Mesendoderm (in vitro differentiated cells): ENCODE data around the gene CASP10.

Experiments used
- DNase-seq: peaks from one replicate; pipeline ENCODE4 v3.0.0; 2013
- H2AK5ac ChIP-seq: 2 replicates; pipeline ENCODE4 v1.6.1; 2013; ENCODE audit warnings: low read length, inconsistent platforms
- H2BK120ac ChIP-seq: 2 replicates; pipeline ENCODE4 v1.6.1; 2013; ENCODE audit warnings: low read depth, mild to moderate bottlenecking, low read length, moderate library complexity, mixed read lengths
- H2BK15ac ChIP-seq: replicated peaks from 2 replicates; pipeline ENCODE4 v1.6.1; 2013; ENCODE audit warnings: low read depth, mild to moderate bottlenecking, moderate library complexity
- H2BK5ac ChIP-seq: 2 replicates; pipeline ENCODE4 v1.6.1; 2013; ENCODE audit warnings: low read length, inconsistent platforms
- H3K18ac ChIP-seq: 2 replicates; pipeline ENCODE4 v1.6.1; 2013; ENCODE audit warnings: mild to moderate bottlenecking, low read length, mixed read lengths
- H3K23ac ChIP-seq: one replicate; pipeline ENCODE4 v1.6.1; 2013; ENCODE audit warnings: low read length
- H3K27ac ChIP-seq: 2 replicates; pipeline ENCODE4 v1.5.1; 2013; ENCODE audit warnings: low read depth, mild to moderate bottlenecking, inconsistent platforms, low read length, moderate library complexity
- H3K27me3 ChIP-seq: 2 replicates; pipeline ENCODE4 v1.6.1; 2013; ENCODE audit warnings: low read length, control low read depth, mild to moderate bottlenecking, inconsistent platforms; ENCODE audit not compliant: insufficient read depth, poor library complexity
- H3K36me3 ChIP-seq: 2 replicates; pipeline ENCODE4 v1.6.1; 2013; ENCODE audit warnings: low read length, inconsistent platforms; ENCODE audit not compliant: control insufficient read depth, insufficient read depth
- H3K4ac ChIP-seq: one replicate; pipeline ENCODE4 v1.6.1; 2013; ENCODE audit warnings: low read depth, mild to moderate bottlenecking, low read length, moderate library complexity
- H3K4me1 ChIP-seq: 2 replicates; pipeline ENCODE4 v1.6.1; 2013; ENCODE audit warnings: low read depth, low read length, inconsistent platforms; ENCODE audit not compliant: control insufficient read depth
- H3K4me2 ChIP-seq: 2 replicates; pipeline ENCODE4 v1.6.1; 2013; ENCODE audit warnings: low read length
- H3K4me3 ChIP-seq: 2 replicates; pipeline ENCODE4 v1.5.1; 2013; ENCODE audit warnings: mild to moderate bottlenecking, low read length
- H3K56ac ChIP-seq: one replicate; pipeline ENCODE4 v1.6.1; 2013; ENCODE audit warnings: low read length
- H3K79me1 ChIP-seq: 2 replicates; pipeline ENCODE4 v1.6.1; 2013; ENCODE audit warnings: low read length, inconsistent platforms
- H3K79me2 ChIP-seq: 2 replicates; pipeline ENCODE4 v1.6.1; 2013; ENCODE audit warnings: mild to moderate bottlenecking, low read length; ENCODE audit not compliant: control insufficient read depth, insufficient read depth
- H3K9ac ChIP-seq: 2 replicates; pipeline ENCODE4 v1.6.1; 2013; ENCODE audit warnings: low read length, inconsistent platforms
- H4K5ac ChIP-seq: one replicate; pipeline ENCODE4 v1.6.1; 2013; ENCODE audit warnings: low read length
- H4K8ac ChIP-seq: one replicate; pipeline ENCODE4 v1.6.1; 2013; ENCODE audit warnings: low read depth, mild to moderate bottlenecking, control low read depth, low read length, moderate library complexity
- WGBS: extraction: QIAGEN DNeasy Blood & Tissue Kit; methylation state at CpG from one replicate; pipeline ENCODE4 v1.1.7; 2013; ENCODE audit warnings: low lambda C conversion rate, missing lambda C conversion rate; ENCODE audit not compliant: insufficient coverage; ENCODE audit errors: extremely low coverage; 5-methylcytosine and 5-hydroxymethylcytosine counted together

CASP10 gene

GRCh38 chr2:201196803-201197202 is 13.9 kb downstream of the CASP10 start:
- Histone ChIP-seq H3K4me1 (no peaks in the 10 kb centered on the region), H4K8ac (no peak overlapping the region), H3K27me3 (no peaks in the 10 kb centered on the region), H2BK15ac (no peak overlapping the region), H3K18ac (no peak overlapping the region), H3K79me2 (no peaks in the 10 kb centered on the region), H3K36me3 (peaks cover 1% of the 10 kb centered on the region), H4K5ac (no peak overlapping the region), H3K79me1 (no peaks in the 10 kb centered on the region), H3K4me2 (no peak overlapping the region), H3K27ac (no peak overlapping the region), H3K4me3 (no peak overlapping the region), H3K4ac (no peak overlapping the region), H3K23ac (no peak overlapping the region), H2BK5ac (no peak overlapping the region), H2BK120ac (no peak overlapping the region), H3K9ac (no peak overlapping the region), H3K56ac (no peak overlapping the region), H2AK5ac (no peak overlapping the region)
- DNase-seq, result no peak
- WGBS, result no CpG with 5 or more reads among the region's 1 CpG

- Histone ChIP-seq H3K23ac (no peak overlapping the region), H3K56ac (no peak overlapping the region), H3K79me1 (no peaks in the 10 kb centered on the region), H2BK5ac (no peak overlapping the region), H4K8ac (no peak overlapping the region), H3K4me3 (no peak overlapping the region), H2AK5ac (no peak overlapping the region), H3K4ac (no peak overlapping the region), H3K18ac (no peak overlapping the region), H3K36me3 (peaks cover 1% of the 10 kb centered on the region), H3K9ac (no peak overlapping the region), H3K79me2 (no peaks in the 10 kb centered on the region), H2BK15ac (no peak overlapping the region), H3K4me2 (no peak overlapping the region), H3K27me3 (no peaks in the 10 kb centered on the region), H3K27ac (no peak overlapping the region), H4K5ac (no peak overlapping the region), H3K4me1 (no peaks in the 10 kb centered on the region), H2BK120ac (no peak overlapping the region)
- DNase-seq, result no peak
- no CpG with 5 or more reads among the region's 4 CpGs for WGBS
Measured at GRCh38 chr2:201197781-201198180, 14.8 kb downstream of the CASP10 start.

- H3K18ac ChIP-seq, result no peak overlapping the region
- no peak overlapping the region for H3K4me2 ChIP-seq
- WGBS, result no CpG with 5 or more reads among the region's 5 CpGs
- no peak overlapping the region for H4K5ac ChIP-seq
- H2BK5ac ChIP-seq, result no peak overlapping the region
- no peaks in the 10 kb centered on the region for H3K27me3 ChIP-seq
- no peak overlapping the region for H3K9ac ChIP-seq
- H3K27ac ChIP-seq, result no peak overlapping the region
- no peaks in the 10 kb centered on the region for H3K4me1 ChIP-seq
- H2BK120ac ChIP-seq, result no peak overlapping the region
- H2AK5ac ChIP-seq, result no peak overlapping the region
- peaks cover 4% of the 10 kb centered on the region for H3K36me3 ChIP-seq
- no peak overlapping the region for H2BK15ac ChIP-seq
- no peak for DNase-seq
- no peaks in the 10 kb centered on the region for H3K79me2 ChIP-seq
- H3K56ac ChIP-seq, result no peak overlapping the region
- no peak overlapping the region for H3K4ac ChIP-seq
- no peak overlapping the region for H3K23ac ChIP-seq
- H4K8ac ChIP-seq, result no peak overlapping the region
- H3K4me3 ChIP-seq, result no peak overlapping the region
- H3K79me1 ChIP-seq, result no peaks in the 10 kb centered on the region
Measured at GRCh38 chr2:201199847-201200246, 16.9 kb downstream of the CASP10 start.

GRCh38 chr2:201200345-201200744 is 17.4 kb downstream of the CASP10 start:
- Histone ChIP-seq H3K27me3 (no peaks in the 10 kb centered on the region), H3K56ac (no peak overlapping the region), H3K36me3 (peaks cover 4% of the 10 kb centered on the region), H3K18ac (no peak overlapping the region), H4K5ac (no peak overlapping the region), H3K4me1 (no peaks in the 10 kb centered on the region), H3K9ac (no peak overlapping the region), H3K4me3 (no peak overlapping the region), H2AK5ac (no peak overlapping the region), H2BK15ac (no peak overlapping the region), H4K8ac (no peak overlapping the region), H3K23ac (no peak overlapping the region), H3K4me2 (no peak overlapping the region), H3K79me1 (no peaks in the 10 kb centered on the region), H3K79me2 (no peaks in the 10 kb centered on the region), H3K4ac (no peak overlapping the region), H3K27ac (no peak overlapping the region), H2BK5ac (no peak overlapping the region), H2BK120ac (no peak overlapping the region)
- no peak for DNase-seq
- WGBS, result no CpG with 5 or more reads among the region's 8 CpGs

DNA sequence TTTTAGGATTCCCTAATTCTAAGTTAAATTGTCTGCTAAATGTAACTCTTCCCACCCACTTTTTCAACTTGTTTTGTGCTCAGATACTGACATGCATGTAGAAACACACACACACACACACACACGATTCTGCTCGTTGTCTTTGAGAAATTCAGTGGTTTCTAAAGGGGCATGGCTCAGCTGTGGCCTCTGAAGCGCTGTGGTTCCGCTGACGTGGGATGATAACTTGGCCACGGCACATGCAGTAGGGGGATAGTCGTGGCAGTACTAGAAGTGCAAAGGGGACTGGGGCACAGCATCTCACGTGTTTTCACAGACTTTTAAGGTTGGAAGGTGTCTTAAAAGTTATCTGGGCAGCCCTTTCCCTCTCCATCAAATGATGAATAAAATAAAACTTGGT is 18.4 kb downstream of the CASP10 start:
- no peak overlapping the region for H3K56ac ChIP-seq
- no peak overlapping the region for H3K4ac ChIP-seq
- H3K4me3 ChIP-seq, result no peak overlapping the region
- no peak overlapping the region for H4K5ac ChIP-seq
- H3K18ac ChIP-seq, result no peak overlapping the region
- H3K27me3 ChIP-seq, result no peaks in the 10 kb centered on the region
- H3K27ac ChIP-seq, result no peak overlapping the region
- no peak overlapping the region for H3K4me2 ChIP-seq
- H3K4me1 ChIP-seq, result no peaks in the 10 kb centered on the region
- H3K36me3 ChIP-seq, result peaks cover 4% of the 10 kb centered on the region
- H2BK15ac ChIP-seq, result no peak overlapping the region
- H3K79me1 ChIP-seq, result no peaks in the 10 kb centered on the region
- no peak overlapping the region for H2AK5ac ChIP-seq
- DNase-seq, result no peak
- no peak overlapping the region for H3K23ac ChIP-seq
- no peak overlapping the region for H2BK5ac ChIP-seq
- H3K9ac ChIP-seq, result no peak overlapping the region
- H4K8ac ChIP-seq, result no peak overlapping the region
- no peak overlapping the region for H2BK120ac ChIP-seq
- no peaks in the 10 kb centered on the region for H3K79me2 ChIP-seq
- WGBS, result no CpG with 5 or more reads among the region's 8 CpGs

DNA sequence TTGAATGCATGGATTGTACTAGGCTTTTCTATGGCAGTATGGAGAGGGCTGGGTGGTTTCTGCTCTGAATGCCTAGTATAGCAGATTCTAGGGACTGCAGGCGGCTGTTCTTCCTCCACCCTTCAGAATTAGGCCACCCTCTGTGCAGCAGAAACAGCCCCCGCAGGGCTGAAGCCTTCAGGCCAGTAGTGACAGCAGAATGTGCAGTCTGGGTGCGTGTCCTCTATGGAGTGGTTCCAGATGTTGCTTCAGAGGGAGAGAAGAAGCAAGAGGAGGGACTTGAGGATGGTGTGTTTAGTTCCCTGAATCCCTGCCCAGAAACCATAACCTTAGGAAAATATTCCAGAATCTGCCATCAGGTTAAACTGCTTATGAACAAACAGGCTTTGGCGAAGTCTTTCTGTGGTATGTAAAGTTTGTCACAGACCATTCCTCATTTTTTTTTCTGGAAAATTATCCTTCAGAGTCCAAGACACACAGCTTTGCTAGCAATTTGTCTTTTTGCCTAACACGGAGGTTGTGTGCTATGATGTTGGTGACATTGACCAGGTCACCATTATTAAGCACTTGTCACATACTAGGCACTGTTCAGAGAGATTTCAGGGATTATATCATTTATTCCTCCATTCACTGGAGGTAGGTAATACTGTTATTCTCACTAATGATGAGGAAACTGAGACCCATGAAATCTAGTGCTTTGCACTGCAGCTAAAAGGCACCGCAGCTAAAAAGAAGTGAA is 21.1 kb downstream of the CASP10 start:
- no peak overlapping the region for H3K4me3 ChIP-seq
- H2BK120ac ChIP-seq, result no peak overlapping the region
- H3K4me1 ChIP-seq, result no peaks in the 10 kb centered on the region
- no peak for DNase-seq
- no peak overlapping the region for H2AK5ac ChIP-seq
- no peak overlapping the region for H2BK15ac ChIP-seq
- no peak overlapping the region for H3K4me2 ChIP-seq
- no peak overlapping the region for H3K18ac ChIP-seq
- peaks cover 4% of the 10 kb centered on the region for H3K36me3 ChIP-seq
- no peak overlapping the region for H3K27ac ChIP-seq
- H3K9ac ChIP-seq, result no peak overlapping the region
- H3K4ac ChIP-seq, result no peak overlapping the region
- no peaks in the 10 kb centered on the region for H3K27me3 ChIP-seq
- H3K56ac ChIP-seq, result no peak overlapping the region
- no peak overlapping the region for H4K5ac ChIP-seq
- no peaks in the 10 kb centered on the region for H3K79me1 ChIP-seq
- no peak overlapping the region for H2BK5ac ChIP-seq
- no peaks in the 10 kb centered on the region for H3K79me2 ChIP-seq
- H4K8ac ChIP-seq, result no peak overlapping the region
- WGBS, result no CpG with 5 or more reads among the region's 6 CpGs
- no peak overlapping the region for H3K23ac ChIP-seq
